GM12864 (cell line): ENCODE measurements around the gene LCA5.
A peak's percentile ranks its signal among the peaks of the same experiment; 100 is the strongest.
"Not testable (repeated sequence)": the region's sequence is repeated elsewhere in the genome, so short reads cannot be mapped to it uniquely, and the experiment has no call there.

Source experiments
- DNase-seq: peaks from one replicate; pipeline ENCODE4 v3.0.0-alpha.2; 2011; ENCODE audit warnings: low read depth
- H3K4me3 ChIP-seq: 2 replicates; pipeline ENCODE4 v1.5.1; 2011; ENCODE audit warnings: mild to moderate bottlenecking, low read depth, low read length, control low read depth
- TF ChIP-seq, protein P1 (sequence below): IDR thresholded peaks from 2 replicates; pipeline ENCODE4 v1.5.1; 2011; ENCODE audit warnings: low read depth, mild to moderate bottlenecking, moderate library complexity, low read length, control low read depth, inconsistent platforms; ENCODE audit errors: missing control alignments

LCA5 gene

DNA sequence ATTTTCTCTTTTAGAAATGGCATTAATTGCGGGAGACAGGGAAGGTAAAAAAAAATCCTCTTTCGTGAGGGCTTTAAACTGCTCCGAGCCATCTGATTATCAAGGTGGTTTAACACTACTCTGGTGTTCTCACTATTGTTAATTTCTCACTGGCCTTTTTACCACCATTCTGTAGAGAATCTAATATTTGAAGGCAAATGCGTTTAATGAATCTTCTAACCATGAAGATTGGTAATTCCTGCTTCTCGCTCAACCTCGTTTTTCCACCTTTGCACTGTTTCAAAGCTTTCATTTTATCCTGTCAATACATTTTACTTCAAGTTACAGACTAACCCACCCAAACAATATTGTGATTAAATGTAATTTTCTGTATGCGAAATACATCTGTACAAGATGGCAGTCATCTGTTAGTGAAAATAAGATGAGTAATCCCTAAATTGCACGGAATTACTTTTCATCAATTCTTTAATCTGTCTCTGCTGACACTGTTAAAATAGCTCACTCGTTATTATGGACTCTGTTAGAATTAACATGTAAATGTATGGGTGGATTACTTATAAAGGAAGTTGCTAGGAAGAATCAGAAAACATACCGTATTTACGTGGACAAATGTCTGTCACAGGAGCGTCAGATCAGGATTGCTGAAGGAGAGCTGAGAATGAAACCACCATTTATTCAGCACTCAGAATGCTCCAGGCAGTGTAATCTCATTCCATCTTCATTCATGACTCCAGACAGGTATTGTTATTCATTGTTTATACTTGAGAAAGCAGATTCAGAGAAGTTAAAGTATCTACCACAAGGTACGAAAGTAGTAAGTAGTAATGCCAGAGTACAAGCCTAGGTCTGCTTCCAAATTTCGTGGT lies 1.1 kb upstream of the LCA5 start:
- peak overlapping the region; percentile 79; the same call in 1 of the 2 replicates for H3K4me3 ChIP-seq
- no peak for DNase-seq

DNA sequence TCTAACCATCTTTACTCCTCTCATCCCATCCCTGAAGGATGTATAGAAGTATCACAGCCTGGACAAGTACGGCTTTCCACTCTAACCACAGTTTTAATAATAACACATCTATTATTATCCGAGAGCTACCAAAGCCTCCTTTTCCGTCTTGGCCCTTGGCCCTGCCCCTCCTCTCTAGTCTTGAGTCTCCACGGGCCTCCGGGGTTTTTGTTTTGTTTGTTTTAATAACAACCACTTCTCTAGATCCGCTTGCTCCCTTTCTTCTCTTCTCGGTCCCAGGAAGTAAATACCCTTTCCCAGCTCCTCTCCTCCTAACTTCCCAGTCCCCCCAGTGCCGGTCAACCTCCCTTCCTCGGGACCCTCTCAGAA lies 661 bp downstream of the LCA5 start:
- no peak for DNase-seq
- peak overlapping the region; percentile 79 for H3K4me3 ChIP-seq
- TF ChIP-seq, protein P1, sequence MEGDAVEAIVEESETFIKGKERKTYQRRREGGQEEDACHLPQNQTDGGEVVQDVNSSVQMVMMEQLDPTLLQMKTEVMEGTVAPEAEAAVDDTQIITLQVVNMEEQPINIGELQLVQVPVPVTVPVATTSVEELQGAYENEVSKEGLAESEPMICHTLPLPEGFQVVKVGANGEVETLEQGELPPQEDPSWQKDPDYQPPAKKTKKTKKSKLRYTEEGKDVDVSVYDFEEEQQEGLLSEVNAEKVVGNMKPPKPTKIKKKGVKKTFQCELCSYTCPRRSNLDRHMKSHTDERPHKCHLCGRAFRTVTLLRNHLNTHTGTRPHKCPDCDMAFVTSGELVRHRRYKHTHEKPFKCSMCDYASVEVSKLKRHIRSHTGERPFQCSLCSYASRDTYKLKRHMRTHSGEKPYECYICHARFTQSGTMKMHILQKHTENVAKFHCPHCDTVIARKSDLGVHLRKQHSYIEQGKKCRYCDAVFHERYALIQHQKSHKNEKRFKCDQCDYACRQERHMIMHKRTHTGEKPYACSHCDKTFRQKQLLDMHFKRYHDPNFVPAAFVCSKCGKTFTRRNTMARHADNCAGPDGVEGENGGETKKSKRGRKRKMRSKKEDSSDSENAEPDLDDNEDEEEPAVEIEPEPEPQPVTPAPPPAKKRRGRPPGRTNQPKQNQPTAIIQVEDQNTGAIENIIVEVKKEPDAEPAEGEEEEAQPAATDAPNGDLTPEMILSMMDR, result no peak

More for the DNA sequence above, 1.1 kb upstream of the LCA5 start:
- TF ChIP-seq, protein P1, result no peak

DNA sequence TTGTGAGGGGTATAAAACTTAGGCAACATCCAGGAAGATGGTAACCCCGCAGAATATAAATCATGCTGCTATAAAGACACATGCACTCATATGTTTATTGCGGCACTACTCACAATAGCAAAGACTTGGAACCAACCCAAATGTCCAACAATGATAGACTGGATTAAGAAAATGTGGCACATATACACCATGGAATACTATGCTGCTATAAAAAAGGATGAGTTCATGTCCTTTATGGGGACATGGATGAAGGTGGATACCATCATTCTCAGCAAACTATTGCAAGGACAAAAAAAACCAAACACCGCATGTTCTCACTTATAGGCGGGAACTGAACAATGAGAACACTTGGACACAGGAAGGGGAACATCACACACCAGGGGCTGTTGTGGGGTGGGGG lies 7.7 kb downstream of the LCA5 start:
- H3K4me3 ChIP-seq, DNase-seq: not testable (repeated sequence)

DNA sequence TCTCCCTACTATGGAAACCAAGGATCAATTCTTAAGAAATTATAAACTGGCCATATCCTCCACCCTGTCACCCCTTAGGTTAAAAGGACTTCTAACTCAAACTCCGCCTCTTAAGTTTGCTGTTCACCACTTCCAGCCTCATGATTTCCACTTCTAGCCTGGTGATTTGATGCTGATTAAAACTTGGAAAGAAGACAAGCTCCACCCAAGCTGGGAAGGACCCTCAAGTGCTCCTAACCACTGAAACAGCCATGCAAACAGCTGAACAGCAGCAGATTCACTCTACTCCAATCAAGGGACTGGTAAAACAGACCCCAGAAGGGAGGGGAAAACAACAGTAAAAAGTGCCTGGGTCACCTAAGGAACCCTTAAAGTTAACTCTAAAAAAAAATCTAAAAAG lies 10.3 kb downstream of the LCA5 start:
- no peak for DNase-seq
- no peak overlapping the region for H3K4me3 ChIP-seq
- TF ChIP-seq, protein P1, result no peak

DNA sequence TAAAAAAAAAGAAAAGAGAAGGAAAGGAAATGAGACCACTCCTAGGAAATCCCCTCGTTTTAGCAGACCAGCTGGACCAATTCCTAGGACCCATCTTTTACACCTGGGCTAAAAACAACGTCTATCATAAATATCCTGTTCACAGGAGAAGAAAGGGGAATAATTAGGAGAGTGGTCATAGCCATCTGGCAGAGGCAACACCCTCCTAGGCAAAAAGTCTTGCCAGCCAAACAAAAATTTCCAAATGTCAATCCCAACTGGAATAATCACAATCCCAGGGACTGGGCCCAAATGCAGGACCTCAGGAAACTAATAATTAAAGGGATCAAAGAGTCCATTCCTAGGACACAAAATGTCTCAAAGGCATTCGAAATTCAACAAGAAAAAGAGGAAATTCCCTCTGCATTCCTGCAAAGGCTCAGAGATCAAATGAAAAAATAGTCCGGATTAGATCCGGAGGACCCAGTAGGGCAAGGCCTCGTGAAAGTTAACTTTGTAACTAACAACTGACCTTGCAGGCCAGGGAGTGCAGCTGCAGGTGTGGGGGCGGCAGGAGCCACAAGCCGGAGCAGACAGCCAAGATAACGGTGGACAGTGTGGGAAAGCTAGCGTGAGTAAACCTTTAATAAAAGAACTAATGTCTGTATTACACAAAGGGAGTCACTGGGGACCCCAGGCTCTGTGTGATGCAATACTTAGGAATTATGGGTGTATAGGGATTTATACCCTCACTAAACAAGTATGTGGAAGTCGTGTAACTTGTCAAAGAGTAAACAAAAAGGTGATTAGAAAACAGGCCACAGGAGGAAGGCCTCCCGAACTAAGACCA lies 11.7 kb downstream of the LCA5 start:
- no peak for DNase-seq
- no peak overlapping the region for H3K4me3 ChIP-seq
- TF ChIP-seq, protein P1, result no peak

DNA sequence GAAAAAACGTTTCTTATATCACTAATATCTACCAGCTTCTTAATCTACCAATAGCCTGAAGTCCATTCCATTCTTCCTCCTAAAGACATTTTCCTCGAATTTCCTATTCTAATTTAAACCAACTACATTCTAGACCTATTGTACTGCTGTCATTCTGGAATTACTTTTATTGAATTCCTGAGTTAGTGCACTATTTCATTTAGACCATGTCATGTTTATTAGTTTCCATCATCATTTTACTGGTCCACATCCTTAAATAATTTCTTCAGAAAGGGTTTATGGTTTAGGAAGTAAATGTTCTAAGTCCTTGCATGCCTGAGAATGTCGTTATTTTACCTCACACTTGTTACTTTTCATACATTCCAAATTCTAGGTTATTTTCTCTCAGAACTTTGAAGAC lies 13.2 kb downstream of the LCA5 start:
- no peak overlapping the region for H3K4me3 ChIP-seq
- no peak for DNase-seq

DNA sequence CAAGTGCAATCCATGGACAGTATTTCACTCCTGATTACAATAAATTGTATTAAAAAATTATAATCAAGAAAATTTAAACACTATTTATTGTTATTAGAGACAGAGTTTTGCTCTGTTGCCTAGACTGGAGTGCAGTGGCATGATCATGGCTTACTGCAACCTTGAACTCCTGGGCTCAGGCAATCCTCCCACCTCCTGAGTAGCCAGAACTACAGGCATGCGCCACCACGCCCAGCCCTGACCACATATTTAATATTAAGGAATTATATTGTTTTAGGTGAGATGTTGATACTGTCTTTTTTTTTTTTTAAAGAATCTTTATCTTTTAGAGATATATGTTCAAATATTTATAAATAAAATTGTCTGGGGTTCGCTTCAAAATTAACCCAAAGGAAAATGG lies 14.6 kb downstream of the LCA5 start:
- TF ChIP-seq, protein P1, result no peak
- no peak overlapping the region for H3K4me3 ChIP-seq

More for the DNA sequence above, 13.2 kb downstream of the LCA5 start:
- TF ChIP-seq, protein P1, result no peak

More for the DNA sequence above, 14.6 kb downstream of the LCA5 start:
- DNase-seq, result no peak
